ENCODE data around the gene WDR82. TPM values are rescaled to one million over a fixed set of nuclear protein-coding genes. Genes with fewer than 3 reads are reported as not detected.

WDR82 gene
- total and polyA plus RNA-seq, 2 experiments from 2014 or later: 24.8 to 52.1 TPM

- Histone ChIP-seq H3K36me3 (replicated peaks; ENCODE audit: insufficient read depth, low read depth) (no peaks in the 10 kb centered on the region), H3K4me2 (peak overlapping the region; percentile 92), H4K20me1 (ENCODE audit: insufficient read depth, poor library complexity, severe bottlenecking) (peaks cover 7% of the 10 kb centered on the region), H3K27me3 (no peaks in the 10 kb centered on the region), H3K27ac (peak overlapping the region; percentile 84), H3K4me3 (peak overlapping the region; percentile 90), H3K9me2 (replicated peaks; ENCODE audit: insufficient read depth) (no peaks in the 10 kb centered on the region), H2AFZ (peak overlapping the region; percentile 98), H3K79me2 (peaks cover 43% of the 10 kb centered on the region), H3K4me1 (ENCODE audit: insufficient read depth) (peaks cover 26% of the 10 kb centered on the region), H3K9me3 (ENCODE audit: low read depth) (no peaks in the 10 kb centered on the region)
- TF ChIP-seq EZH2 (IDR thresholded peaks at IDR 0.05; ENCODE audit: borderline replicate concordance) (no peak), EZH2phosphoT487 (IDR thresholded peaks at IDR 0.05; ENCODE audit: low read depth, severe bottlenecking, unreplicated experiment) (no peak)
- TF ChIP-seq, protein P1, sequence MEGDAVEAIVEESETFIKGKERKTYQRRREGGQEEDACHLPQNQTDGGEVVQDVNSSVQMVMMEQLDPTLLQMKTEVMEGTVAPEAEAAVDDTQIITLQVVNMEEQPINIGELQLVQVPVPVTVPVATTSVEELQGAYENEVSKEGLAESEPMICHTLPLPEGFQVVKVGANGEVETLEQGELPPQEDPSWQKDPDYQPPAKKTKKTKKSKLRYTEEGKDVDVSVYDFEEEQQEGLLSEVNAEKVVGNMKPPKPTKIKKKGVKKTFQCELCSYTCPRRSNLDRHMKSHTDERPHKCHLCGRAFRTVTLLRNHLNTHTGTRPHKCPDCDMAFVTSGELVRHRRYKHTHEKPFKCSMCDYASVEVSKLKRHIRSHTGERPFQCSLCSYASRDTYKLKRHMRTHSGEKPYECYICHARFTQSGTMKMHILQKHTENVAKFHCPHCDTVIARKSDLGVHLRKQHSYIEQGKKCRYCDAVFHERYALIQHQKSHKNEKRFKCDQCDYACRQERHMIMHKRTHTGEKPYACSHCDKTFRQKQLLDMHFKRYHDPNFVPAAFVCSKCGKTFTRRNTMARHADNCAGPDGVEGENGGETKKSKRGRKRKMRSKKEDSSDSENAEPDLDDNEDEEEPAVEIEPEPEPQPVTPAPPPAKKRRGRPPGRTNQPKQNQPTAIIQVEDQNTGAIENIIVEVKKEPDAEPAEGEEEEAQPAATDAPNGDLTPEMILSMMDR (IDR thresholded peaks at IDR 0.05; ENCODE audit: poor library complexity): no peak
- DNase-seq (ENCODE audit: low spot score): no peak
- WGBS (ENCODE audit: low lambda C conversion rate, missing lambda C conversion rate): 18% methylated on average over 11 of the region's 11 CpGs
Observed at GRCh38 chr3:52238193-52238760, 40.2 kb downstream of the WDR82 start.

DNA sequence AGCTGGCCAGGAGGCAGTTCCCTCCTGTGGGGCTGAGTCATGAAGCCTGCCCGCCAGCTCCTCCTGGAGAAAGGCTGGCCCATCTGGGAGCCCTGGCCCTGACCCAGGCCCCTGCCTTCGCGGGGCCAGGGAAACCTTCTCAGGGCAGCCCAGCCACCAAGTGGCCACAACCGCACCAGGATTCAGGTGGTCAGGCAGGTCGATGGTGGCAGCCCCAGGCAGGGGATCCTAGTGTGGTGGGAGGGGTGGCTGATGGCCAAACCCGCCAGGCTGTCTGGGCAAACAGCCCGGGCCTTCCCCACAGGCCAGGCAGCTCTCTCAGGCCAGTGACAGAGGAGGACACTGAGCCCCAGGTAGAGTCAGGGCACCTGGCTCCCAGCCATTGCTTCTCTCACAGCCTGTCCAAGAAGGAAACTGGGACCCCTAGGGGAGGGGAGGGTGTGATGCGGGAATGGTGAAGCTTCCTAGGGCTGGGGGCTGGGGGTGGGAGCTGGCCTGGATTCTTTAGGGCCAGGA lies 40.7 kb downstream of the WDR82 start:
- Histone ChIP-seq H3K4me3 (no peak overlapping the region), H3K9me2 (replicated peaks; ENCODE audit: insufficient read depth) (no peaks in the 10 kb centered on the region), H4K20me1 (ENCODE audit: insufficient read depth, poor library complexity, severe bottlenecking) (peaks cover 7% of the 10 kb centered on the region), H3K4me2 (peak overlapping the region; percentile 92), H2AFZ (no peak overlapping the region), H3K27ac (peak overlapping the region; percentile 84), H3K9me3 (ENCODE audit: low read depth) (no peaks in the 10 kb centered on the region), H3K27me3 (no peaks in the 10 kb centered on the region), H3K4me1 (ENCODE audit: insufficient read depth) (peaks cover 26% of the 10 kb centered on the region), H3K79me2 (peaks cover 43% of the 10 kb centered on the region), H3K36me3 (replicated peaks; ENCODE audit: insufficient read depth, low read depth) (no peaks in the 10 kb centered on the region)
- peak; percentile 80 for DNase-seq (ENCODE audit: low spot score)
- TF ChIP-seq, protein P1 (IDR thresholded peaks at IDR 0.05; ENCODE audit: poor library complexity): no peak
- no peak for TF ChIP-seq EZH2 (IDR thresholded peaks at IDR 0.05; ENCODE audit: borderline replicate concordance)
- TF ChIP-seq EZH2phosphoT487 (IDR thresholded peaks at IDR 0.05; ENCODE audit: low read depth, severe bottlenecking, unreplicated experiment): no peak
- WGBS (ENCODE audit: low lambda C conversion rate, missing lambda C conversion rate): 51% methylated on average over 8 of the region's 8 CpGs

- peaks cover 43% of the 10 kb centered on the region for H3K79me2 ChIP-seq
Observed at GRCh38 chr3:52237006-52237656, 41.3 kb downstream of the WDR82 start.

More at GRCh38 chr3:52237006-52237656, 41.3 kb downstream of the WDR82 start:
- H3K4me1 ChIP-seq (ENCODE audit: insufficient read depth): peaks cover 26% of the 10 kb centered on the region
- 90% methylated on average over 6 of the region's 6 CpGs for WGBS (ENCODE audit: low lambda C conversion rate, missing lambda C conversion rate)
- no peaks in the 10 kb centered on the region for H3K9me2 ChIP-seq (replicated peaks; ENCODE audit: insufficient read depth)
- H4K20me1 ChIP-seq (ENCODE audit: insufficient read depth, poor library complexity, severe bottlenecking): peaks cover 7% of the 10 kb centered on the region
- H3K27ac ChIP-seq: peak overlapping the region; percentile 84
- peak overlapping the region; percentile 92 for H3K4me2 ChIP-seq
- no peaks in the 10 kb centered on the region for H3K36me3 ChIP-seq (replicated peaks; ENCODE audit: insufficient read depth, low read depth)
- H3K27me3 ChIP-seq: no peaks in the 10 kb centered on the region
- H2AFZ ChIP-seq: no peak overlapping the region
- TF ChIP-seq, protein P1 (IDR thresholded peaks at IDR 0.05; ENCODE audit: poor library complexity): no peak
- TF ChIP-seq EZH2phosphoT487 (IDR thresholded peaks at IDR 0.05; ENCODE audit: low read depth, severe bottlenecking, unreplicated experiment) (no peak), EZH2 (IDR thresholded peaks at IDR 0.05; ENCODE audit: borderline replicate concordance) (no peak)
- H3K9me3 ChIP-seq (ENCODE audit: low read depth): no peaks in the 10 kb centered on the region
- DNase-seq (ENCODE audit: low spot score): no peak
- no peak overlapping the region for H3K4me3 ChIP-seq
